T-helper 2 cell treated with Interferon-gamma antibody and Interleukin-4, amounts not matched to agents 5 μg/mL and 100 μg/mL, for 36 hours (primary cell): ENCODE measurements around the gene LRSAM1.

Source experiments
- DNase-seq: peaks from one replicate; pipeline ENCODE4 v3.0.0; 2021; ENCODE audit warnings: low spot score
- H3K27ac Mint-ChIP-seq: one replicate; pipeline ENCODE4 v1.8.0; 2021; ENCODE audit warnings: mild to moderate bottlenecking, mixed read lengths
- H3K27me3 Mint-ChIP-seq: one replicate; pipeline ENCODE4 v1.8.0; 2021; ENCODE audit warnings: low read depth, mixed read lengths
- H3K36me3 Mint-ChIP-seq: one replicate; pipeline ENCODE4 v1.8.0; 2021; ENCODE audit warnings: low read depth, mixed read lengths
- H3K4me1 Mint-ChIP-seq: one replicate; pipeline ENCODE4 v1.8.0; 2021; ENCODE audit warnings: low read depth, mixed read lengths
- H3K4me3 Mint-ChIP-seq: one replicate; pipeline ENCODE4 v1.8.0; 2022; ENCODE audit warnings: mild to moderate bottlenecking, moderate library complexity, mixed read lengths
- H3K9me3 Mint-ChIP-seq: one replicate; pipeline ENCODE4 v1.8.0; 2021; ENCODE audit warnings: mixed read lengths

Gene LRSAM1

DNA sequence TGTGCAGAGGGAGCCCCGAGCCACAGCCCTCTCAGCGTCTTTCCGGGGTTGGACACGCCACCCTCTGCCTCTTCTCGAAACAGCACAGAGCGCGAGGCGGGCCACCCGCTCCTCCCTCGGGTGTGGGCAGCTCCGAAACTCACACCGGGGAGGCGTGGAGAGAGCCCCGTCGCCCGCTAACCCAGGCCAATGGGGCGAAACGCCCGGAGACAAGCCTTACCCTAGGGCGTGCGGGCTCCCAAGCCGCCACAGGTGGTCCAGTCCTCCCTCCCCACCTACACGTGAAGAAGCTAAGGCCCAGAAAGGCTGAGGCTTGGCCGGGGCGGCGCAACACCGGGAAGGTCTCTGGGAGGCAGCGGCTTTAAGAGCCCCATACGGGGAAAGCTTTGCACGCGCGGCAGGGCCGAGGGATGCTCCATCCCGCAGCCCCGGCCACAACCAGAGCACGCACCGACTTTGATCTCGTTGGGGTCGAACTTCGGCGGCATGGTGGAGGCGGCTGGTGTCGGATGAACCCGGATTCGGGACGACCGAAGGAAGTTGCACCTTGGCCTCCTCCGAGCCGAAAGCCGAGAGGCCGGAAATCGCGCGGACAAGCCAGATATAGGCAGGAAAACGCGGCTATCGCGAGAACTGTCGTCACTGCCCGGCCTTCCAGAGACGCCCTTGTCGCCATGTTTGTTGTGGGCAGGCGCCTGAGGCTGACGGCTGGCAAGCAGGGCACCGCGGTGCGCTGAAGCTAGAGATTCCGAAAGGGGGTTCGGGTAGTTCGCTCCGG is at the start of gene LRSAM1, which contains the start of gene RPL12:
LRSAM1 (plus strand) TSS at position 681 of the 778 bp plus-strand sequence. CDS start 3,018 bp downstream, outside the sequence.
RPL12 (minus strand) TSS at position 577 of the 778 bp plus-strand sequence; CDS start at position 488, 89 bp downstream.
- Mint-ChIP-seq H3K27ac (peak within 1 kb of the TSS; percentile 95), H3K36me3 (peaks cover 53% of the 10 kb centered on the region), H3K9me3 (no peaks in the 10 kb centered on the region), H3K4me1 (peaks cover 35% of the 10 kb centered on the region), H3K27me3 (no peaks in the 10 kb centered on the region), H3K4me3 (peak within 1 kb of the TSS; percentile 93)
- DNase-seq: peak; percentile 93

DNA sequence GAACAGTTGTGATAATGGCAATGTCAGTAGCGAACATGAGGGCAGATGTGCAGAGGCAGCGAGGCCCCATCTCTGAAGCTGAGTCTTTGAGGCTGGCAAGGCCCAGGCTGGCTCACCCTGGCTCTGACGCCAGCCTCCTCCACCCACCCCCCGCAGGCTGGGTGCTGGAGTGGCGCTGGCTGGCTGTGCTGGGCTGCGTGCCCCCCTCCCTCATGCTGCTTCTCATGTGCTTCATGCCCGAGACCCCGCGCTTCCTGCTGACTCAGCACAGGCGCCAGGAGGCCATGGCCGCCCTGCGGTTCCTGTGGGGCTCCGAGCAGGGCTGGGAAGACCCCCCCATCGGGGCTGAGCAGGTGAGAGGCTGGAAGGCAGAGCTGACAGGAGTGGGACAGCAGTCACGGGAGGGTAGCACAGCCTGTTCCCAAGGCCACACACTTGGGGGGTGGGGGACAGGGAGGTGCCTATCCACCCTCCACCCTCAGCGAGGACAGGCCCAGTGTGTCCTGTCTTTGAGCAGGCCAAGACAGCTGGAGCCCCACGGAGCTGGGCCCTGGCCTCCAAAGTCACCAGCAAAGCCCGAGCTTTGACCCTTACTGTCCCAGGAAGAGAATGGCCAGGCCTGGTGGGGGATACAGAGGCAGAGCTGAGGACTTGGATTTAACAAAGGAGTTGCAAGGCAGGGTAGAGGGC is 48.8 kb upstream of the LRSAM1 start:
- peaks cover 12% of the 10 kb centered on the region for H3K27me3 Mint-ChIP-seq

DNA sequence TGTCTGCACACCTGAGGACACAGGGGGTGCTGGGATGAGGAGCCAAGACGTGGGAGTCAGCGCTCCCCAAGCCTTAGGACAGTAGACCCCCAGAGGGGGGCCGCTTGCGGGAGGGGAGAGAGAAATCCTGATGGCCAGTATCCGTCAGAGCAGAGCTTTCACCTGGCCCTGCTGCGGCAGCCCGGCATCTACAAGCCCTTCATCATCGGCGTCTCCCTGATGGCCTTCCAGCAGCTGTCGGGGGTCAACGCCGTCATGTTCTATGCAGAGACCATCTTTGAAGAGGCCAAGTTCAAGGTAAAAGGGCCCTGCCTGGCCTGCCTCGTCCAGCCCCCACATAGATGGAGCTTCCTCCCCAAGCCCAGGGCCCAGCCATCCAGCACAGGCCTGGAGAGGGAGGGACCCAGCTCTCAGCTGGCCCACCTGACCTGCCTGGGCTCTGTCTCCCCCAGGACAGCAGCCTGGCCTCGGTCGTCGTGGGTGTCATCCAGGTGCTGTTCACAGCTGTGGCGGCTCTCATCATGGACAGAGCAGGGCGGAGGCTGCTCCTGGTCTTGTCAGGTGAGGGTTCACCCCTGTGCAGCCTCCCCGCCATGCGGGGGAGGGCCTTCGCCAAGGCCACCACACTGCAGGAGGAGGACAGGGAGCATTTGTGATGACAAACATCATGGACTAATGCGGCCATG is 47.7 kb upstream of the LRSAM1 start:
- no peak overlapping the region for H3K27ac Mint-ChIP-seq
- H3K9me3 Mint-ChIP-seq: no peaks in the 10 kb centered on the region
- no peak overlapping the region for H3K4me3 Mint-ChIP-seq
- no peaks in the 10 kb centered on the region for H3K4me1 Mint-ChIP-seq
- H3K27me3 Mint-ChIP-seq: peaks cover 6% of the 10 kb centered on the region
- no peak for DNase-seq
- no peaks in the 10 kb centered on the region for H3K36me3 Mint-ChIP-seq

More for the DNA sequence above, 48.8 kb upstream of the LRSAM1 start:
- Mint-ChIP-seq H3K36me3 (no peaks in the 10 kb centered on the region), H3K9me3 (no peaks in the 10 kb centered on the region), H3K4me1 (peaks cover 3% of the 10 kb centered on the region), H3K4me3 (no peak overlapping the region), H3K27ac (no peak overlapping the region)
- DNase-seq: no peak

DNA sequence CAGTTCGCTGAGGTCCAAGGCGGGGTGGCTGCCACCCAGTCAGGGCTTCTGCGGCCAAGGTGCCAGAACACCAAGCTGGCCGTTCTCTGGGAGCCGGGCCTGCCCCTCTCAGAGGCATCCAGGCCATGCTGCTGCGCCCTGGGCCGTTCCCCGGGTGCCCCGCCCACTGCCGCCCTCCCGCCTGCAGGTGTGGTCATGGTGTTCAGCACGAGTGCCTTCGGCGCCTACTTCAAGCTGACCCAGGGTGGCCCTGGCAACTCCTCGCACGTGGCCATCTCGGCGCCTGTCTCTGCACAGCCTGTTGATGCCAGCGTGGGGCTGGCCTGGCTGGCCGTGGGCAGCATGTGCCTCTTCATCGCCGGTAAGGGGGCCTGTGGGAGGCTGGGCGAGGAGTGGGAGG is 46.7 kb upstream of the LRSAM1 start:
- Mint-ChIP-seq H3K27ac (no peak overlapping the region), H3K4me3 (no peak overlapping the region), H3K27me3 (peaks cover 2% of the 10 kb centered on the region), H3K9me3 (no peaks in the 10 kb centered on the region), H3K4me1 (no peaks in the 10 kb centered on the region), H3K36me3 (no peaks in the 10 kb centered on the region)
- DNase-seq: no peak

DNA sequence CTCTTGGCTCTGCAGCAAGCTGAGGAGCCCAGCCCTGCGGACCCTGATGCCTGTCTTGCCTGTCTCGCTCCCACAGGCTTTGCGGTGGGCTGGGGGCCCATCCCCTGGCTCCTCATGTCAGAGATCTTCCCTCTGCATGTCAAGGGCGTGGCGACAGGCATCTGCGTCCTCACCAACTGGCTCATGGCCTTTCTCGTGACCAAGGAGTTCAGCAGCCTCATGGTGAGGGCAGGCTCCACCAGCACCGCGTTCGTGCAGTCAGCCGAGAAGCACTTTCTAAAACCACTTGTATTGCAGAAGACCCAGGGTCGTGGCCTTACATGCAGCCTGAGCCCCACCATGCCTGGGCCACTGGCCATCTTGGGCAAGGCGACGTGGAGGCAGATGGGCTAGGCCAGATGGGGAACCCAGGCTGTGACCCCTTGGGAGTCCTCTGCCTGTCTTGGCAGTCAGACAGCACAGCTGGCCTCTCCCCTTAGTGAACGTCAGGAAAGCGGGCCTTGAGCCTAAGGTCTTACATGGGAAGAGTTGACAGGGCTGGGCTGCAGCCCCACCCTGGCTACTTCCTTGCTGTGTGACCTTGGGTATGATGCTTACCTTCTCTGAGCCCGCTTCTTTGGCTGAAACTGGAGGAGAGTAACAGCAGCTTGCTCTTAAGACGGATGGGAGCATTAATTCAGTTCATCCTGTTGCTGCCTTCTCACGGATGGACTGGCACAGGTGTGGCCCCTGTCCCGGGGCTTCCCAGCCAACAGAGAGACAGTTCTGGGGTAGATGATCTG is 45.8 kb upstream of the LRSAM1 start:
- no peak overlapping the region for H3K27ac Mint-ChIP-seq
- H3K9me3 Mint-ChIP-seq: no peaks in the 10 kb centered on the region
- no peak for DNase-seq
- H3K4me3 Mint-ChIP-seq: no peak overlapping the region
- H3K4me1 Mint-ChIP-seq: no peaks in the 10 kb centered on the region
- peaks cover 2% of the 10 kb centered on the region for H3K27me3 Mint-ChIP-seq
- H3K36me3 Mint-ChIP-seq: no peaks in the 10 kb centered on the region

DNA sequence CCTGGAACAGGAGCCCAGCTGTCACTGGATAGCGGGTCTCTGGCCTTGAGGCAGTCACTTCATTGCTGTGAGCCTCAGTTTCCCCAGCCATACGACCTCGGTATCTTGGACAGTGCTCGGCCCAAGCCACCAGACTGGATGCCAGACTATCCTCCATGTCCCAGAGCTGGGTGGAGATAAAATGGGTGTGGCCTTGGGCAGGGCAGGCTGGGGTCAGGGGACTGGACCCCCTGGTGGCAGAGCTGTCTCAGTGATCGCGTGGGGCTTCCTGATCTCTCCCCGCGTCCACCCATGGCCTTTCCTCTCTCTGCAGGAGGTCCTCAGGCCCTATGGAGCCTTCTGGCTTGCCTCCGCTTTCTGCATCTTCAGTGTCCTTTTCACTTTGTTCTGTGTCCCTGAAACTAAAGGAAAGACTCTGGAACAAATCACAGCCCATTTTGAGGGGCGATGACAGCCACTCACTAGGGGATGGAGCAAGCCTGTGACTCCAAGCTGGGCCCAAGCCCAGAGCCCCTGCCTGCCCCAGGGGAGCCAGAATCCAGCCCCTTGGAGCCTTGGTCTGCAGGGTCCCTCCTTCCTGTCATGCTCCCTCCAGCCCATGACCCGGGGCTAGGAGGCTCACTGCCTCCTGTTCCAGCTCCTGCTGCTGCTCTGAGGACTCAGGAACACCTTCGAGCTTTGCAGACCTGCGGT is 44.4 kb upstream of the LRSAM1 start:
- H3K27me3 Mint-ChIP-seq: peaks cover 2% of the 10 kb centered on the region
- no peaks in the 10 kb centered on the region for H3K4me1 Mint-ChIP-seq
- no peak for DNase-seq
- no peak overlapping the region for H3K4me3 Mint-ChIP-seq
- no peak overlapping the region for H3K27ac Mint-ChIP-seq
- H3K36me3 Mint-ChIP-seq: no peaks in the 10 kb centered on the region
- no peaks in the 10 kb centered on the region for H3K9me3 Mint-ChIP-seq

DNA sequence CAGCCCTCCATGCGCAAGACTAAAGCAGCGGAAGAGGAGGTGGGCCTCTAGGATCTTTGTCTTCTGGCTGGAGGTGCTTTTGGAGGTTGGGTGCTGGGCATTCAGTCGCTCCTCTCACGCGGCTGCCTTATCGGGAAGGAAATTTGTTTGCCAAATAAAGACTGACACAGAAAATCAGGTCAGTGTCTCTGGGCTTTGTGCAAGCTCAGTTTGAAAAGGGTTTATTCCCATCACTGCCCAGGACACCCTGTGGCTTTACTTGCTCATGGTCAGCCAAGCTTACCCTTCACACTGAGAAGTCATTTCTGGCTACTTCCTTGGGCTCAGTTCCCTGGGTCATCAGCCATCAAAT is 43.8 kb upstream of the LRSAM1 start:
- Mint-ChIP-seq H3K9me3 (no peaks in the 10 kb centered on the region), H3K4me1 (no peaks in the 10 kb centered on the region), H3K27ac (no peak overlapping the region), H3K27me3 (peaks cover 2% of the 10 kb centered on the region), H3K36me3 (no peaks in the 10 kb centered on the region), H3K4me3 (no peak overlapping the region)
- no peak for DNase-seq

DNA sequence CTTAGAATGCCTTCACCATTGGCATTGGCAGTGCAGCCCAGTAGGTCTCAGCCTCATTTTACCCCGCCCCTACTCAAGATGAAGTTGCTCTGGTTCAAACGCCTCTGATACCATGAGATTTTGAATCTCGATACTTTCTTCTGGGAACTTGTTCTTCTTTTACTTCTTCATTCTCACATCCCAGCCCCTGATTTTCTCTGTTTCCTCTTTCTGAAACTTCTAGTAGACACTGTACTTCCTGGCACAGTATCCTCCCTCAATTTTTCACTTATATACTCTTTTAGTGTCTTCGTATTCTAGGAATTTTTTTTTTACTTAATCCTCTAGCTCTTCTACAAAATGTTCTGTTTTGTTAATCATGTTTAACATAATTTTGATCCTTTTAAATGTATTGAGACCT is 40.2 kb upstream of the LRSAM1 start:
- Mint-ChIP-seq H3K27ac (no peak overlapping the region), H3K27me3 (peaks cover 4% of the 10 kb centered on the region), H3K4me1 (no peaks in the 10 kb centered on the region), H3K9me3 (no peaks in the 10 kb centered on the region), H3K36me3 (no peaks in the 10 kb centered on the region), H3K4me3 (no peak overlapping the region)
- no peak for DNase-seq

DNA sequence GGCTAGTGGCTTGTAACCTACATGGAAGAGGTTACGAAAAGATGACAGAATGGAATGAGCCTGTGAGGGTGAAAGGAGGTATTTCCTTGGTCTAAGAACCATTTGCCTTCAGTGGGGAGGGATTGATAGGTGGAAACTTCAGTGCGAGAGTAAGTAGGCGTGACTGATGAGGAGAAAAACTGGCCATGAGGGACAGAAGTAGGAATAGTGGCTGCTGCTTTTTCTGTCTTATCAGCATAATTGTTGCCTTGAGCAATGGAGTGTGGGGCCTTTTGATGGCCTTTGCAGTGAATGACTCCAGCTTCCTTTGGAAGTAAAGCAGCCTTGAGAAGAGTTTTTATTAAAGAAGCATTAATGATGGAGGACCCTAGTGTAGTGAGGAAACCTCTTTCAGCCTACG is 36.2 kb upstream of the LRSAM1 start:
- no peak overlapping the region for H3K4me3 Mint-ChIP-seq
- no peaks in the 10 kb centered on the region for H3K36me3 Mint-ChIP-seq
- no peaks in the 10 kb centered on the region for H3K9me3 Mint-ChIP-seq
- peaks cover 2% of the 10 kb centered on the region for H3K27me3 Mint-ChIP-seq
- H3K27ac Mint-ChIP-seq: no peak overlapping the region
- DNase-seq: no peak
- no peaks in the 10 kb centered on the region for H3K4me1 Mint-ChIP-seq

DNA sequence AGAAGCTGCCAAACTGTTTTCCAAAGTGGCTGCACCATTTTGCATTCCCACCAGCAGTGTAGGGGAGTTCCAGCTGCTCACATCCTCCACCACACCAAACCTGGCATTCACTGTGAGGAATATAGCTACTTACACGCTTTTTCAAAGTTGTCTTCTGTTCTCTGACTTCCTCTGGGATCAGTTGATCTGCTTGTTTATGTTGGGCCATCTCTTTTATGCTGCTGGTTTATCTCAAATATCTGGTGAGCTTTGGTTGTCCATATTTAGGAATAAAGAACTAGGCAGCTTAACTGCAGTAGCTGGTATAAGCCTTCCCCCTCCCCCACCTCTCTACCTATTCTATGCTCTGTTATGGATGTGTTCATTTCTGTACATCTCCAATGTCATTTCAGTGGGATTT is 35.7 kb upstream of the LRSAM1 start:
- no peaks in the 10 kb centered on the region for H3K4me1 Mint-ChIP-seq
- H3K4me3 Mint-ChIP-seq: no peak overlapping the region
- no peak for DNase-seq
- H3K9me3 Mint-ChIP-seq: no peaks in the 10 kb centered on the region
- peaks cover 2% of the 10 kb centered on the region for H3K27me3 Mint-ChIP-seq
- no peak overlapping the region for H3K27ac Mint-ChIP-seq
- H3K36me3 Mint-ChIP-seq: no peaks in the 10 kb centered on the region

DNA sequence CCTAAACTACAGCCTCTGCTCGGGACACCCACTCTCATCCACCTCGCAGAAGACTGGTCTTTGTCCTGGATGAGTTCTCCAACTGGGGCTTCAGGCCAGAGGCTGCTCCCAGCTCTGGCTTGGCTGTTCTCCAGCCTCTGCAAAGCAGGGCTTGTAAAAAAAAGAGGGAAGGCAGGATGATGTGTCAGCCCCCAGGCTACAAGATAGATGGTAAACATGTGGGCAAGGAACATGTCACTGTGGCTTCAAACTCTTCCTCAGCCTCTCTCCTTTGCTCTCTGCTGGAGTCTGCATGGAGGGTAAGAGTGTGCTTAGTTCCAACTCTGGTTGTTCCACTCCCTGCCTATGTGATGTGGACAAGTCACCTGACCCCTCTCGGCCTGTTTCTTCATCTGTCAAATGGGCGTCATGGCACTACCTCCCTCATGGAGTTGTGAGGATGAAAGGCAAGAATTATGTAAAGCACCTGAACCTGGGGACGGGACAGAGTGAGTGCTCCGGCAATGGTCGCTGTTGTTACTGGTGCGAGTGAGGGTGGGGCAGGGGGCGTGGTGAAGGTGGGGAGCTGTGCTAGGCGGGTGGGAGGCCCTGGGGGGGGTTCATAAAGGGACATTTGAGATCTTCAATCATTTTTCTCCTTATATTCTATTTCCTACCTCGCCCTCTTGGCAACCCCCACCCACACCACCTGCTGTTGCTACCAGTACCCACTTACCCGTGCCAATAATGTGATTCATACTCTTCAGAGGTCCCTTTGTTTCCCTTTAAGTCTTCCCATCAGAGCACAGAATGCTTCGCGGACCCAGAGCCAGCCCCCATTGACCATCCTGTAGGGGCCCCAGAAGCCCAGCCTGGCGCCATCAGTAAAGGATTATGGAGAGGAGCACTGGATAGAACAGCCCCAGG is 33.9 kb upstream of the LRSAM1 start:
- peaks cover 2% of the 10 kb centered on the region for H3K27me3 Mint-ChIP-seq
- H3K27ac Mint-ChIP-seq: no peak overlapping the region
- H3K4me3 Mint-ChIP-seq: no peak overlapping the region
- no peaks in the 10 kb centered on the region for H3K36me3 Mint-ChIP-seq
- peaks cover under 1% of the 10 kb centered on the region for H3K4me1 Mint-ChIP-seq
- no peaks in the 10 kb centered on the region for H3K9me3 Mint-ChIP-seq
- DNase-seq: no peak

DNA sequence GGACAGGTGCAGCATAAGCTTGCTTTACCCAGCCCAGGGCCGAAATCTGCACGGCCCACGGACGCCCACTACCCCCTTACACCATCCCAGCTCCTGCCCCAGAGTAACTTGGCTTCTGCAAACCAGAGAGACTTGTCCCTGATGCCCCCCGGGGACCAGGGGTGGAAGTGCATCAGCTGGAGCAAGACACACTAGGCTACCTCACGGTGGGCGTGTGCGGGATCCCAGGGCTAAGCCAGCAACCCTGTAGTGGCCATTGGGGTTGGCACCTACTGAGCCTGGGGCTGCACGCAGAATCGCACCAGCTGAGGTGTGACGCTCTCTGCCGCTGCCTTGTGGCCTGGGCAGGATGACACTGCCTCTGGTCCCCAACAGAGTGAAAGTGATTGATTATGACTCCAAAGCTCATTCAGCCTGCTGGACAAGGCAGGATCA is 33.3 kb upstream of the LRSAM1 start:
- H3K9me3 Mint-ChIP-seq: no peaks in the 10 kb centered on the region
- peaks cover 7% of the 10 kb centered on the region for H3K4me1 Mint-ChIP-seq
- no peak overlapping the region for H3K4me3 Mint-ChIP-seq
- DNase-seq: peak; percentile 25
- no peaks in the 10 kb centered on the region for H3K36me3 Mint-ChIP-seq
- peaks cover 2% of the 10 kb centered on the region for H3K27me3 Mint-ChIP-seq
- H3K27ac Mint-ChIP-seq: no peak overlapping the region
